Hippocampal formation (tissue), 2 donors: ENCODE results near the gene JSRP1.
"Not testable (repeated sequence)": the region's sequence is repeated elsewhere in the genome, so short reads cannot be mapped to it uniquely, and the experiment has no call there.

ENCODE experiments used
- DNase-seq, 2 donors: peaks; one replicate each; lab custom pipeline; 2025; lab: John Stamatoyannopoulos, UW

JSRP1 gene

DNA sequence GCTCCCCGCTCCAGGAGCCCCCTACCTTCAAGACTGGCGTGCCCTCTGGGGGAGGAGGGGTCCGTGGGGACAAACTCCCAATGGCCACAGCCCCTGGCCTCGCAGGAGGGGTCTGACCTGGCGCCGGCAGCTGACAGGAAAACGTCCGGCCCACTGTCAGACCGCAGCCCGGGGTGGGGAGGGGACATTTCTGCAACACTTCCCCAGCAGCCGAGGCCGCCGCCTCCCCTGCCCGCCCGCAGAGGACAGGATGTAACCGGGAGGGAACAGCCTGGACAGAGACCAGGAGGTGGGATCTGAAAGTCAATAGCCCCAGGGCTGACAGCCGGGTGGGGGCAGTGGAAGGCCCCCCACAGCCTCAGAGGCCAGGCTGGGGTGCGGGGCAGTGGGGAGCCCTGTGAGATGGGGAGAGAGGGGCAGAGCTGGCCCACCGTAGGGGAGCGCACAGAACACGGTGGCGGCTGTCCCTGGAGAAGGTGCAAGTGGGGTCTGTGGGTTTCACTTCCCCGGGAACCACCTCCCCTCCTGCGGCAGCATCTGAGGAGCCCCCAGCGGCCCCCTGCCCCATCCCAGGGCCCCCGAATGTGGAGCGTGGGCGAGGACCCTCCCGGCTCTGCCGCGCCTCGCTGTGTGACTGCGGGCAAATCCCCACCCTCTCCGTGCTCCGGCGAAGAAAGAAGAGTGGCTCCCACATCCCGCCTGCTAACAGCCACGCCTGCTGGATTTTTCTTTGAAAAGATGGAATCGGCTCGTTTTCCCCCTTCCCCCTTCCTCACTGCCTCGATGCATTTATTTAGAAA is 26.0 kb upstream of the JSRP1 start, which contains the start of gene PEAK3:
Gene PEAK3, minus strand, starts transcription at position 114 of the 800 bp plus-strand sequence. CDS start 1,244 bp downstream, outside the sequence.
- DNase-seq: peak in 1 of 2 donors; percentile 36

- DNase-seq: not testable (repeated sequence)
These were observed 25.2 kb upstream of the JSRP1 start for GRCh38 chr19:2281265-2282061.

GRCh38 chr19:2280633-2281264 is 24.5 kb upstream of the JSRP1 start:
- no peak for DNase-seq

DNA sequence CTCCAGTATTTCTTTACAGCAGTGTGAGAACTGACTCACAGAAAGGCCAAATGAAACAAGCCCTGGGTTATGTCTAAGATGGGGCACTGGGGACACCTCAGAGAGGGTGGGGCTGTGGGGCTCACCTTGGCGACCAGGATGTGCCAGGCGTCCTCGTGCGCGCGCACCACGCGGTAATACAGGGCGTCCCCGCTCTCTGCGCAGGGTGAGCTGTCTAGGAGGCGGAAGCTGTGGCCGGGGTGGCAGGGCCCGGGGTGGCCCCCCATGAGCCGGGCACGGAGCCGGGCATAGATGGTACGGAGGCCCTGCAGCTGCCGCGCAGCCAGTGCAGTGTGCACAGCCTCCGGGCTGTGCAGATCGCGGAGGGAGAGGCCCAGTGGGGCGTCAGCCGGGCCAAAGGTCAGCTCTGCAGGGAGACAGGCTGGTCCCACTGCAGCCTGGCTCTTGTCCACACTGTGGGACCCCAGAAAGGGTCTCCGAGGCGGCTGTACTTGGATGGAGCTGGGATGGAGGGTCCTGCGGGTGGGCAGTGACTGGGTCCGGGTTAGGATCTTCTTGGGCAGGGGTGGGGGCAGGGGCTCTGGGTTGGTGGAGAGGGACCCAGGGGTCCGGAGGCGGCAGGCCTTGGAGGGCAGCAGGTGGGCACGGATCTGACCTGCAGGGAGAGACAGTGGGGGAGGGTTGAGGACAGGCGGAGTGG is 22.4 kb upstream of the JSRP1 start:
- DNase-seq: no peak

DNA sequence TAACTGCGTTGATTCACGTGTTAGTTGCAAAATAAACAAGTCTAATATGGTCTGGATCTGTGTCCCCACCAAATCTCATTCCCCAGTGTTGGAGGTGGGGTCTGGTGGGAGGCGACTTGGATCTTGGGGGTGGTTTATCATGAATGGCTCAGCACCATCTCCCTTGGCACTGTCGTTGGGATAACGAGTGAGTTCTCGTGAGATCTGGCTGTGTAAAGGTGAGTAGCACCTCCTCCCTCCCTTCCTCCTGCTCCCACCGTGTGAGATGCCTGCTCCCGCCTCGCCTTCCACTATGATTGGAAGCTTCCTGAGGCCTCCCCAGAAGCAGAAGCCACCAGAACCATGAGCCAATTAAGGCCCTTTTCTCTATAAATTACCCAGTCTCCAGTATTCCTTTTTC is 20.9 kb upstream of the JSRP1 start:
- DNase-seq: no peak

DNA sequence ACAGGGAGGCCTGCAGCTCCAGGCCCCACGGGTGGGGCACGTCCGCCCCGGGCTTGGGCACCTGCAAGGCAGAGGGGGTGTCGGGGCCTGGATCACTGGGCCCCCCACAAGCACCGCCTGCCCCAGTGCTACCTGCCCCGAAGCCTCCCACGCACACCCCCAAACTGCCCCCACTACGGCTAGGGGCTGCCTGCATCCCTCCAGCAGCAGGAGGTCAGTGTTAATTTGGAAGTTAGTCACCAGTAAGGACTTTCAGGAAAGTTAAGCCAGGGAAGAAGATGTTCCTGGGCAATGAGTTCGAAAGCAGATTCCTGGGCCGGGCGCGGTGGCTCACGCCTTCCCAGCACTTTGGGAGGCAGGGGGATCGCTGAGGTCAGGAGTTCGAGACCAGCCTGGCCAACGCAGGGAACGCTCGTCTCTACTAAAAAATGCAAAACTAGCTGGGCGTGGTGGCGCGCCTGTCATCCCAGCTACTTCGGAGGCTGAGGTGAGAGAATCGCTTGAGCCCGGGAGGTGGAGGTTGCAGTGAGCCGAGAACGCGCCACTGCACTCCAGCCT is 20.3 kb upstream of the JSRP1 start:
- DNase-seq: no peak

DNA sequence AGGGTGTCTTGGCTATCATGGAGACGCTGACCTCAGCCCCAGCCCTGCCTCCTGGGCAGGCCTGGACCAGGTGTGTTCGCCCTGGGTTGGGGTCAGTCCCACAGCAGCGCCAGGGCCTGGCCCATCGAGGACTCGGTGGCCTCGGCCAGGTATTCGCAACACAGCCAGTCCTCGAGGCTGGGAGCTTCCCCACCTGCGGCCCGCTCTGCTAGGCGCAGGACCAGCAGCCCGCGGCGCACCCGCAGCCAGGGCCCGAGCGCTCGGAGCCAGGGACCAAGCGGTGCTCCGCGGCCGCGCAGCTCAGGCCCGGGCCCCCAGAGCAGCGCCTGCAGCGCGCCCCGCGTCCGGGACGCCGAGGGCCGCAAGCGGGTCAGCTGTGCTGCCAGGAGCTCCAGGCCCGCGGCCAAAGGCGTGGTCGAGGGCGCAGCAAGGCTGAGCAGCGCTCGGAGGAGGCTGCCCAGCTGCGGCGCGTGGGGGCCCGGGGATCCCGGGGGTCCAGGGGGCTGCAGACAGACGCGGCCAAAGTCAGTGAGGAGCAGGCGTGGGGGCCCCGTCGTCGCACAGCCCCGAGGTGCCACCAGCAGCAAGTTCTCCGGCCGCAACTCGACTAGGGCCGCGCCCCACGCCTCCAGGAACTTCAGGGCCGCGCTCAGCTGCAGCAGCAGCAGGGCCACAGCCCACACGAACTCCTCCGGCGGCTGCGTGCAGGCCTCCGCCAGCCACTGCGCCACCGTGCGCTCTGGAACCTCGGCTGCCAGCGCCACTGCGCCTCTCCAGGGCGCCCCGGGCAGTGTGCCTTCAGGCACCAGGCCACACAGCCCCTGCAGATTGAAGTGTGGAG is 19.6 kb upstream of the JSRP1 start:
- no peak for DNase-seq

- peak; percentile 54 to 56 for DNase-seq
These were observed 18.8 kb upstream of the JSRP1 start for GRCh38 chr19:2274931-2275535.

DNA sequence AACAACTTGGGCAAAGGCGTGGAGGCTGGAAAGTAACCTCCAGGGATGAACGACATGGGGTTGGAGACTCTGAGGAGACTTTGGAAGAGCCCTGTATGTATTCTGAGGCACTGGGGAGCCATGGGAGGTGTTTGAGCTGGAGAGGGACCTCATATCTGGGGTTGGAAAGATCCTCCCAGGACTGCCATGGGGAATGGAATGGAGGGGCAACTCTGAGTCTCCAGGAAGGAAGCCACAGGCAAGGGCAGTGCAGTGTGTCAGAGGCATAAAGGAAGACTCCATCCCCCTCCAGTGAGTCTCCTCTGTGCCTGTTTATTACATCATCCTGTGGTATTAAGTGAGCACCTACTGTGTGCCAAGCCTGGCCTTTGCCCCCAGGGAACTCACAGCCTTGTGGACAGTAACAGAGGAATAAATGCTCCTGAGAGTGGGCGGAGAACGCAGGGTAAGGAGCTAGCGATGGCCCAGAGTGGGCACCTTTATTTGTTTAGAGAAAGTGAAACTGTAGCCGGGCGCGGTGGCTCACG is 18.0 kb upstream of the JSRP1 start:
- no peak for DNase-seq

- DNase-seq: peak in 1 of 2 donors; percentile 49
These were observed 17.4 kb upstream of the JSRP1 start for GRCh38 chr19:2273356-2274184.

DNA sequence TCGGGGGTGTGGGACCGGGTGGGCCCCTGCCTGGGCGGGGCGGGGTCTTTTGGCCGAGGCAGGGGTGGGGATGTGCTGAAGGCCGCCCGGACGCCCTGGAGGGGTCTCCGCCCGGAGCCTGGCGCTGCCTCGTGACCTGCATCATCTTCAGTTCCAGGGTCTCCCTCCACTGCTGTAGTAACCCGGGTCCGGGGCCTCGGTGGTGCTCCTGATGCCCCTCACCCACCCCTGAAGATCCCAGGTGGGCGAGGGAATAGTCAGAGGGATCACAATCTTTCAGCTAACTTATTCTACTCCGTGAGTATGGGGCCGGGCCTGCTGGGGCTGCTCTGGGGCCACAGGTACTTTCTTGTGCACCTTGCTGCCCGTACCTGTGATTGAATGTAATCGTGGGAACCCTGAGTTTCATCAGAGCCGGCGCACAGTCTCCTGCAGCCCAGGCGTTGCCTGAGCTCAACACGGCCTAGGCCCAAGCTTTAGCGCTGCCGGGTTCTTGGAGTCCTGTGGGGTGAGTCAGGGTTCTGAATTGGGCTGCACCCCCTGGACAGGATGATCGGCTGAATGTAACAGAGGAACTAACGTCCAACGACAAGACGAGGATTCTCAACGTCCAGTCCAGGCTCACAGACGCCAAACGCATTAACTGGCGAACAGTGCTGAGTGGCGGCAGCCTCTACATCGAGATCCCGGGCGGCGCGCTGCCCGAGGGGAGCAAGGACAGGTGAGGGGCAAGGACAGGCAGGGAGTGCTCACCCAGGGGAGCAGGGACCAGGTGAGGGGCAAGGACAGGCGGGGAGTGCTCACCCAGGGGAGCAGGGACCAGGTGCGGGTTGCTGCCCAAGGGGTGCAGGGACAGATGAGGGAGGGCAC is 15.3 kb upstream of the JSRP1 start:
- DNase-seq: no peak

DNA sequence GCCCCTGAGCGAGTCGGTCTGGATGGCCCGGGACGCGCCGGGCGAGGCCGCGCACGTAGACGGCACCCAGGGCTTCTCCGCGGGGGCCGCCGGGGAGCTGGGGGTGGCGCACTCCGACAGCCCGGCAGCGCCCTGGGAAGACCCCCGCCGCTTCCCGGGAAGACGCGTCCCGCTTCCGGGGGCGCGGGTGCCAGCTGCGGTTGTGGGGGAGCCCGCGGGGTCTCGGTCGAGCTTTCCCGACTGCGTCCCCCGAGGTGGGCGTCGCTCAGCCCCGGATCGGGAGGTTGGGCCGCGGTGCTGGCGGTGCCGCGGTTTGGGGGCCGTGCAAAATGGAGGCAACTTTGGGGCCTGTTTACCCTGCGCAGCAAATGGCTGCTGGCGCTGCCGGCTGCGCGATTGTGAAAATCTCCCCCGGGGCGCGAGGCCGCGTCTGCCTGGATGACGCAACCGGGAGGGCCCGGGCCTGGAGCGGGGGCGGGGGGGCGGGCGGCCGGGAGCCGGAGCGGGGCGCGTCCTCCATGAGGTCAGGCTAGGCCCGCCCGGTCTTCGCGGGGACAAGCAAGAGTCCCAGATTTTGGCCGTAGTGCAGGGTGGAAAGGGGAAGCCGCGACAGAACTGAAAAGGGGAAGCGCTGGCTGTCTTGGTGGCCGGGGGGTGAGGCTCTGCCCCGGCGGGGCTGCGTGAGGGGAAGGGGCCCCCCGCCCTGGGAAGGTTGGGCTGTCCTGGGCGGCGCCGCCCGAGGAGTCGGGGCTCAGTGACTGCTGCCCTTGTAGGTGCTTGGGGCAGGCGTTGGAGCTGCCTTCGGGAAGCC is 14.4 kb upstream of the JSRP1 start:
- DNase-seq: peak; percentile 50 to 71

DNA sequence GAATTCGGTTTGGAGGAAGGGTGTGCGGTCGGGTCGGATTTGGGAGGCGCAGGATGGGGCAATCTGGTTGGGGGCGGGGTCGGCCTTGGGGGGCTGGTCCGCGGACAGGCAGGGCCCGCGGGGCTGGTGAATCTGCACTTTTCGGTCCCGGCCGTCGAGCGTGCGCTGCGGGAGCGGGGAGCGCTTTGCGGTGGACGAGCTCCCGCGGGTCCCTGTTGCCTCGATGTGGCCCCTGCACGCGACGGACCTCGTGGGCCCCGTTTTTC is 13.9 kb upstream of the JSRP1 start:
- DNase-seq: no peak

DNA sequence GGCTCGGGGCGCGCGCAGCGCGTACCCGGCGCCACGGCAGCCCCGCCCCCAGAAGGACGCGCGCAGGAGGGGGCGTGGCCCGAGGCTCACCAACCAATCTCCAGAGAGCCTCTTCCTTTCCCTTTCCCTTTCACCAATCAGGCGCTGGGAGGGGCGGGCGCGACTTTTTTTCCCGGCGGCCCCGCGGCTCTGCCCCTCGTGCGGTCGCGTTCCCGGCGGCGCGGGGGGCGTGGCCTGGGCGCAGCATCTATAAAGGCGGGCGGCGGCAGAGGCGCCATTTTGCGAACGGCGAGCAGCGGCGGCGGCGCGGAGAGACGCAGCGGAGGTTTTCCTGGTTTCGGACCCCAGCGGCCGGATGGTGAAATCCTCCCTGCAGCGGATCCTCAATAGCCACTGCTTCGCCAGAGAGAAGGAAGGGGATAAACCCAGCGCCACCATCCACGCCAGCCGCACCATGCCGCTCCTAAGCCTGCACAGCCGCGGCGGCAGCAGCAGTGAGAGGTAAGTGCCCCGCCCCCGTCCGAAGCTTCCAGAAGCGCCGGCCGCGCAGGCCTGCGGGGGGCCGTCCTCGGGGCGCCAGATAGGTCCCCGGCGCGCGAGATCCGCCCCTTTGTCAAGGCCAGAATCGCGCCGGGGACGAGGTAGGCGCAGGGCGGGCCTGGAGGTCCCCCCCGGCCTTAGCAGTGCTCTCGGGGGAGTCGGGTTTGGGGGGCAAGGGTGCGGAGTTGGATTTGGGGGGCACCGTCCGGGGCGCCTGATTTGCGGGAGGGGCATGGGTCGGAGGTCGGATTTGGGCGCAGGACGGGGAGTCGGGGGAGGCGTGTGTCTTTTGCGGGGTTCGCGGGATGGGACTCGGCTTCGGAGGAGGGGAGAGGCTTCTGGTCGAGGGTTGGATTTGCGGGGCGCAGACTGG is 13.3 kb upstream of the JSRP1 start:
- peak; percentile 94 to 95 for DNase-seq

- DNase-seq: no peak
These were observed 12.6 kb upstream of the JSRP1 start for GRCh38 chr19:2268861-2269243.

DNA sequence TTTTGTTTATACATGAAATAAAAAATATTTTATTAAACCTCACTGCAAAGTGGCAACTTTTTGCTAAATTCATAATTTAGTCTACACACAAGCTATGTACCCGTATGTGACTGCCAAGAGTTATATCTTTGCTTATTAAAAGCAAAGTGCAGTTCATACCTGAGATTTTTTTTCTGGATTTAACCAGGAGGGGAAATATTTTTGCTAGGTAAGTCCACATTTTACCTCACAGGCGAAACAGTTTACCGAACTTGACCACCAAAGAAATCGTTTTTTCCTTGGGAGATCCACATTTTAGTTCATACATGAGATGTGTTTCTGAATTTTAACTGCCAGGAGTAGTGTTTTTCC is 12.2 kb upstream of the JSRP1 start:
- no peak for DNase-seq
